Measurements from ENCODE around the gene B9D1. TPM values are rescaled to one million over a fixed set of nuclear protein-coding genes. Genes with fewer than 3 reads are reported as not detected.
A peak's percentile ranks its signal among the peaks of the same experiment; 100 is the strongest.

B9D1 gene
- total RNA-seq, 2 donors from 2014 or later, result 10.4 to 53.4 TPM

- peak in 1 of 4 donors; percentile 8 for DNase-seq
These were observed 15.0 kb downstream of the B9D1 start for GRCh38 chr17:19347323-19348080.

GRCh38 chr17:19346351-19347255, 15.9 kb downstream of the B9D1 start:
- no peak for TF ChIP-seq CTCF (IDR thresholded peaks at IDR 0.05)
- no peak for TF ChIP-seq POLR2A (IDR thresholded peaks at IDR 0.05)

More at GRCh38 chr17:19347323-19348080, 15.0 kb downstream of the B9D1 start:
- Histone ChIP-seq H3K9me3 (no peaks in the 10 kb centered on the region), H3K4me1 (no peaks in the 10 kb centered on the region), H3K27ac (no peak overlapping the region), H3K36me3 (replicated peaks in 1 of 2; ENCODE audit: insufficient read depth in 1 of 2, low read depth in 2 of 2) (no peaks in the 10 kb centered on the region), H3K4me3 (no peak overlapping the region), H3K27me3 (no peaks in the 10 kb centered on the region)
- intact Hi-C loops (cut with DNase I), result loop anchor here (10.0 kb wide), 1 partner anchor 427 kb away; no protein-coding TSS in a partner anchor
- TF ChIP-seq CTCF (IDR thresholded peaks at IDR 0.05) (no peak), POLR2A (IDR thresholded peaks at IDR 0.05) (no peak)
- 89 to 94% methylated on average over 3 to 13 of the region's 13 CpGs for WGBS, 2 donors
- no peak for ATAC-seq

GRCh38 chr17:19345486-19346350, 16.8 kb downstream of the B9D1 start:
- no peaks in the 10 kb centered on the region for H3K27me3 ChIP-seq
- no peaks in the 10 kb centered on the region for H3K4me1 ChIP-seq
- H3K4me3 ChIP-seq, result no peak overlapping the region
- WGBS, 2 donors, result 75 to 80% methylated on average over 12 to 13 of the region's 13 CpGs
- H3K36me3 ChIP-seq (replicated peaks in 1 of 2; ENCODE audit: insufficient read depth in 1 of 2, low read depth in 2 of 2), result no peaks in the 10 kb centered on the region
- intact Hi-C loops (cut with DNase I), result loop anchor here (10.0 kb wide), 1 partner anchor 429 kb away; no protein-coding TSS in a partner anchor
- ATAC-seq (no peak), DNase-seq (peak in 1 of 4 donors; percentile 9)
- no peaks in the 10 kb centered on the region for H3K9me3 ChIP-seq
- peak overlapping the region in 3 of 4 donors; percentile 15 to 34 (median 30) for H3K27ac ChIP-seq
- TF ChIP-seq POLR2A (IDR thresholded peaks at IDR 0.05) (no peak), CTCF (IDR thresholded peaks at IDR 0.05) (no peak)

More at GRCh38 chr17:19346351-19347255, 15.9 kb downstream of the B9D1 start:
- Histone ChIP-seq H3K9me3 (no peaks in the 10 kb centered on the region), H3K27me3 (no peaks in the 10 kb centered on the region), H3K27ac (peak overlapping the region in 3 of 4 donors; percentile 15 to 34 (median 30)), H3K4me1 (no peaks in the 10 kb centered on the region), H3K4me3 (no peak overlapping the region), H3K36me3 (replicated peaks in 1 of 2; ENCODE audit: insufficient read depth in 1 of 2, low read depth in 2 of 2) (no peaks in the 10 kb centered on the region)
- ATAC-seq (peak; percentile 49), DNase-seq (peak in 2 of 4 donors; percentile 10 to 48)
- intact Hi-C loops (cut with DNase I), result loop anchor here (10.0 kb wide), 1 partner anchor 428 kb away; no protein-coding TSS in a partner anchor
- WGBS, 2 donors, result 72 to 85% methylated on average over 15 to 19 of the region's 19 CpGs

- intact Hi-C loops (cut with DNase I), result loop anchor here (10.0 kb wide), 1 partner anchor 430 kb away; no protein-coding TSS in a partner anchor
- no peaks in the 10 kb centered on the region for H3K36me3 ChIP-seq (replicated peaks in 1 of 2; ENCODE audit: insufficient read depth in 1 of 2, low read depth in 2 of 2)
- H3K9me3 ChIP-seq, result no peaks in the 10 kb centered on the region
- H3K4me1 ChIP-seq, result no peaks in the 10 kb centered on the region
- no peak overlapping the region for H3K4me3 ChIP-seq
- TF ChIP-seq POLR2A (IDR thresholded peaks at IDR 0.05) (no peak), CTCF (IDR thresholded peaks at IDR 0.05) (no peak)
- ATAC-seq (no peak), DNase-seq (no peak)
- no peaks in the 10 kb centered on the region for H3K27me3 ChIP-seq
- 76 to 86% methylated on average over 7 of the region's 7 CpGs for WGBS, 2 donors
- H3K27ac ChIP-seq, result no peak overlapping the region
These were observed 17.5 kb downstream of the B9D1 start for GRCh38 chr17:19345067-19345460.
